GM12873 (cell line): ENCODE measurements around the gene CYP2R1.

ENCODE experiments used
- TF ChIP-seq, protein P1 (sequence below): IDR thresholded peaks from 2 replicates; pipeline ENCODE4 v1.5.1; 2012; ENCODE audit warnings: low read depth, mild to moderate bottlenecking, moderate library complexity, low read length, control low read depth; ENCODE audit not compliant: insufficient read depth; ENCODE audit errors: missing control alignments

CYP2R1 gene

DNA sequence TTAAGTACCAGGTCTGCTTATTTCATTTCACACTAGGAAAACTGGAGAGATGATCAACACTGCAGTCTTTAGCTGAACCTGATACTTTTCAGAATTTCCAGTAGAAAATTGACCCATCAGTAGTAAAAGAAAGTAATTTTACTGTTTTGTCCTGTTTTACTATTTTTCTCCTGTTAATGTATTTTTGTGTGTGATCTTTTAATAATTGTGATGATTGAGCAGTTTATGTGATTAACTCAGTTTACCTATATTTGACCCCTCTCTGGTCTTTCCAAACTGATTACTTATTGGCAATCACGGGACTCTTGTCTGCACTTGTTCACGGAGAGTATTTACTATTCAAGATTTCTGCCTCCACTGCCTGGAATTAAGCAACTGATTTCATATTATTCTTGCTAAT is 546 bp upstream of the CYP2R1 start:
- TF ChIP-seq, protein P1, sequence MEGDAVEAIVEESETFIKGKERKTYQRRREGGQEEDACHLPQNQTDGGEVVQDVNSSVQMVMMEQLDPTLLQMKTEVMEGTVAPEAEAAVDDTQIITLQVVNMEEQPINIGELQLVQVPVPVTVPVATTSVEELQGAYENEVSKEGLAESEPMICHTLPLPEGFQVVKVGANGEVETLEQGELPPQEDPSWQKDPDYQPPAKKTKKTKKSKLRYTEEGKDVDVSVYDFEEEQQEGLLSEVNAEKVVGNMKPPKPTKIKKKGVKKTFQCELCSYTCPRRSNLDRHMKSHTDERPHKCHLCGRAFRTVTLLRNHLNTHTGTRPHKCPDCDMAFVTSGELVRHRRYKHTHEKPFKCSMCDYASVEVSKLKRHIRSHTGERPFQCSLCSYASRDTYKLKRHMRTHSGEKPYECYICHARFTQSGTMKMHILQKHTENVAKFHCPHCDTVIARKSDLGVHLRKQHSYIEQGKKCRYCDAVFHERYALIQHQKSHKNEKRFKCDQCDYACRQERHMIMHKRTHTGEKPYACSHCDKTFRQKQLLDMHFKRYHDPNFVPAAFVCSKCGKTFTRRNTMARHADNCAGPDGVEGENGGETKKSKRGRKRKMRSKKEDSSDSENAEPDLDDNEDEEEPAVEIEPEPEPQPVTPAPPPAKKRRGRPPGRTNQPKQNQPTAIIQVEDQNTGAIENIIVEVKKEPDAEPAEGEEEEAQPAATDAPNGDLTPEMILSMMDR, result no peak

DNA sequence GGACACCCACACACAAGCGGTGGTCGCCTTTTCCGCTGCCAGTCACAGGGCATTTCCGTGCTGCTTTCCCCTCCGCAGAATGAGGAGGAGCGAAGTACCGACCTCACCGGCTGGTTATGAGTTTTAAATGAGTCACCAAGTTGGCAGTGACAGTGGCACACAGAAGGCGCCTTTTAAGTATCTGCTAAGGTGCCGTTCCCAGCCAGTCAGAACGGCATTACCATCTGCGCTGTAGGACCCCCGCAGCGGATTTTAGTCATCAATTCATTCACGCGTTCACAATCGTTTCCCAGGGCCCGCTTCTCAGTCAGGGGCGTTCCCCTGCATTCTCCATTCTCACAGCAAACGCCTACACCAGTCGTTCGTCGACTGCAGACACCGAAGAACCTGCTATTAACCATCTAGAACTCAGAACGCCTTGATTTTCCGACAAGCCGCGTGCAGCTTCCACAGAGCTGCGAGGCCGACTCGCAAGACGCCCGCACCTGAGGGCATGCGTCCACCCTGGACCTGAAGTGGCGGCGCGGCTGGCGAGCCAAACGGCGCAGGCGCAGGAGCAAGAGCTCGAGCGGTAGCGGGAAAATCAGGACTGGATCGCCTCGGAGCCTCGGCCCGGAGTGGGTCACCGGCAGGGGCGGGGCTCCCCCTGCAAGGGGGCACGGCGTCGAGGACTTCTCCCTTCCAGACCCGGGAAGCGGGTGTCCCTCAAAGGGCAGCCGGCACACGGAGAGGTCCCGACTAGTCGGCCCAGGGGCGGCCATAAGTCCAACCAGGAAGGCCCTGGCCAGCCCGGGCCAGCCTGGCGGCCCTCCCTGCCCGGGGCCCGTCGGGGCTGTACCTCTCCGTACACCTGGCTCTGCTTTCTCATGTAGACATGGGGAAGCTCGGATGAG is 642 bp downstream of the CYP2R1 start:
- TF ChIP-seq, protein P1, result no peak

DNA sequence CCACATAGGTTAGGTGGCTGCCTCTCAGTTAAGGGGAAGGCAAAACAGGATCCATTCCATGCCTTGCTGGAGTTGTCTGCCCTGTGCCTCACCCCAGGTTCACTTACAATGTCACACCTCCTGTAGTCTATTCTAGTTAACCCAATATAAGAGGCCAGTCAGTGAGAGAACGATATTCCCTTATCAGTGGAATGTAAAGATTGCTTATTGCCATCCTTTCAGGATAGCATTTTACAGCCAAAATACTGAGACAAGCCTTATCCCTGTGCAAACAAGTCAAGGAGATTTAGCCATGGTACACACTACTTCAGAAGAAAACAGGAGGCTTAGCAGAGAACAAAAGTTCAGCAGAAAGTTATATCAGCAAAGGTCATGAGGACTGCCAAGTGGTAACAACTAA is 5.5 kb downstream of the CYP2R1 start:
- TF ChIP-seq, protein P1, result no peak

DNA sequence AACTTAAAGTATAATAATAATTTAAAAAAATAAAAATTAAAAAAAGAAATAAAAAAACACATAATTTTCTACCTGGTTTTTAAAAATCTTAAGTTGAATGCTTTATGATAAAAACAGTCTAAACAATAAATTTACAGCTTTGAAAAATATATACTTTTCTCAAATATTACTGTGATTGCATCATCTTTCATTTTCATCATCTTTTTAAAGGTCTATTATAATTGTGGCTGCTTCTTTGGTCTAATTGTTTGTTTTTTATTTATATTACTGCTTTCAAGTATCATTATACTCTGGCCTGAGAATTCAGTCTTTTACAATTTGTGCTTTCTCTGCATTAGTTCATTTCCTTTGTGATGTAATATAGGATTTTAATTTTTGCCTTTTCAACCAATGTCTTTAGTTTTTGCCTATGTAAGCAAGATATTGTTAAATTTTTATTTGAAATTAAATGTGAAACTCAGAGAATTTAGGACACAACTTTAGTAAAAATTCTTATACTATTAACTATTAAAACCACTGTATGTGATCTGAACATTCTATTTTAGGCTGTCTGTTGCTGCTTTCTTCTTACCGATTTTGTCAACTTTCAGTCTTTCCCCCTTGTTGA is 7.3 kb downstream of the CYP2R1 start:
- TF ChIP-seq, protein P1, result no peak

DNA sequence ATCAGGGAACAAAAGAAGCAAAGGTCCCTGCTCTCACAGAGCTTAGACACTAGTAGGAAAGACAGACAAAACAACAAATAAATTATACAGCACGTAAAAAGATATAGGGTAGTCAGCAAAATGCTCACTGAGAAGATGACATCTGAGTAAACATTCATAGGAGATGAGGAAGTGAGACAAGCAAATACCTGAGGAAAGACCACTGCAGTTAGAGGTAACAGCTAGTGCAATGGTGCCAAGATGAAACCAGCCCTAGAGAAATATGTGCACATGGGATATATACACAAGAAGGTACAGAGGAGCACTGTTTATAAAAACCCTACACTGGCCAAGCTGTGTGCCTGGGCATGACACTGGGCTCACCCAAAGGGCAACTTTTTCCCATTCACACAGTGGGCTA is 9.8 kb downstream of the CYP2R1 start:
- TF ChIP-seq, protein P1, result no peak

DNA sequence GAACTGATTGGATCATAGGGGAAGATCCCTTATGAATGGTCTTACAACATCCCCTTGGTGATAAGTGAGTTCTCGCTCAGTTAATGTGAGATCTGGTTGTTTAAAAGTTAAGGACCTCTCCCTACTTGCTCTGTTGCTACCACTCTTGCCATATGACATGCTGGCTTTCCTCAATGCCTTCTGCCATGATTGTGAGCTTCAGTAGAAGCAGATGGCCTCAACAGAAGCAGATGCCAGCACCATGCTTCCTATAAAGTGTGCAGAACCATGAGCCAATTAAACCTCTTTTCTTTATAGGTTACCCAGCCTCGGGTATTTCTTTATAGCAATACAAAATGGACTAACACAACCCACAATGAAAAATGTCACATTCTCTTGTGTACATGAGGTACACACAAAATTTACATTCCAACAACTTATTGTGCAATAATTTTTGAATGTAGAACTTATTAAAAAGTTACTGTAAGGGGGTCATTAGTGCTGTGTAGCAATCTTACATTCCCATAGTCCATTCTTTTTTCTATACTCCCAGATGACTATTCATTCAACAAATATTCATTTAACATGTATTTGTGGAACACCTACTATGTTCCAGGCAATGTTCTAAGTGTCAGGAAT is 10.3 kb downstream of the CYP2R1 start:
- TF ChIP-seq, protein P1, result no peak

DNA sequence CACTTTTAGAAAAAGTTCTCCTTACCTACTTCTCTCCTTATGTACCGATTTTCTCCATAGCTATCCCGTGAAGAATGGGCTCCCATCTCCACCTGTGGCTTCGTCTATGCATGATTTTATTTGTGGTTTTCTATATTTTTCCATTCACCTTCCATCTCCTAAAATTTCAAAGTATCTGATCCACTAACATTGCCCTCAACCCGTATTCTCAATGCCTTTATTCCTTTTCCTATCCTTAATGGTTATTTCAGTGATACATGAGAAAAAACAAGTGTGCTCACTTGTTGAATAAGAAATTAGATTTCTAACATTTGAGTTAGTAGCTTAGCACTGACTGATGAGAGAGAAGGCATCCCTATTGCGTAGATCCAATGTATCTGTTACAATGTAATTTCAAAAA is 16.9 kb downstream of the CYP2R1 start:
- TF ChIP-seq, protein P1, result no peak
